ENCODE results near the gene MFSD12.

Gene MFSD12

GRCh38 chr19:3557461-3558248, at the start of gene MFSD12:
Gene MFSD12 (minus strand): TSS chr19:3557586. CDS start chr19:3557403, 183 bp downstream.
- H3K4me3 ChIP-seq (ENCODE audit: low read length): peak within 1 kb of the TSS; percentile 88
- no peak within 1 kb of the TSS for H3K27ac ChIP-seq (ENCODE audit: low read length)
- no peaks in the 10 kb centered on the region for H3K9me3 ChIP-seq (ENCODE audit: control insufficient read depth, insufficient read depth, low read length)
- no peaks in the 10 kb centered on the region; the same call in 1 of the 2 replicates for H3K36me3 ChIP-seq (ENCODE audit: control insufficient read depth, insufficient read depth, low read length)
- no peaks in the 10 kb centered on the region for H3K27me3 ChIP-seq (ENCODE audit: control insufficient read depth, insufficient read depth, low read length)
- DNase-seq (ENCODE audit: low read depth, low spot score): peak; percentile 79
- no CpG with 5 or more reads among the region's 81 CpGs for WGBS (ENCODE audit: insufficient coverage, insufficient read length)
- 0 out of 2 replicates have a peak, but pooled peaks cover 2% of the 10 kb centered on the region for H3K4me1 ChIP-seq (ENCODE audit: control insufficient read depth, insufficient read depth, low read length)

DNA sequence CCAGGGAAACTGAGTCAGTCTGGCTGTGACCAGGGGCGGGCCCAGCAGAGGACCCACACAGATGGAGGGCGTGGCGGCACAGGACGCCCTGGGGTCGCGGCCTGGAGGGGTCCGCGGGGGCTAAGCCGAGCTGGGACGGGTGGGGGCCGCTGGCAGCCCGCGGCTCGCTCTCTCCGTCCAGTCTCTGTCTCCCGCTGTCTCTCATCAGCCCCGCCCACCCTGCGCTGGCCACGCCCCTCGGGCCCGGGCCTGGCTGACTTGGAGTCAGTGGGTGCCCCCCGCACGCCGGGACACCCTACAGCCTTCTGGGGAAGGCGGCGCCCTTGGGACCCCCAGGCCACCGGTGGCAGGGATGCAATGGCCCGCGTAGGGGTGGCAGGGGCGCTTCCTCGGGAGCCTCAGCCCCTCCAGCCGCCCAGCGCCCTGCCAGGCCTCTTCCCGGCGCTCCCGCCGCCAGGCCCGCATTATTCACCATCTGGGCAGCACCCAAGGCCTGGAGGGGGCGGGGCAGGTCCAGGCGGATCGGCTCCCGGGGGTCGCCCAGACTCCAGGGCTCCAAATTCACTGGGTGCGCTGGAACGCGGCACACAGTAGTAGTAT, 49.4 kb upstream of the MFSD12 start, which contains the start of gene TBXA2R:
Gene TBXA2R, minus strand, starts transcription at position 186 of the 600 bp plus-strand sequence. CDS start 6,241 bp downstream, outside the sequence.
- Histone ChIP-seq H3K4me3 (ENCODE audit: low read length) (peak within 1 kb of the TSS; percentile 39; the same call in 1 of the 2 replicates), H3K27me3 (ENCODE audit: control insufficient read depth, insufficient read depth, low read length) (peaks cover 3% of the 10 kb centered on the region; the same call in 1 of the 2 replicates), H3K36me3 (ENCODE audit: control insufficient read depth, insufficient read depth, low read length) (peaks cover 8% of the 10 kb centered on the region), H3K4me1 (ENCODE audit: control insufficient read depth, insufficient read depth, low read length) (no peaks in the 10 kb centered on the region), H3K9me3 (ENCODE audit: control insufficient read depth, insufficient read depth, low read length) (no peaks in the 10 kb centered on the region), H3K27ac (ENCODE audit: low read length) (no peak within 1 kb of the TSS)
- no CpG with 5 or more reads among the region's 46 CpGs for WGBS (ENCODE audit: insufficient coverage, insufficient read length)
- no peak for DNase-seq (ENCODE audit: low read depth, low spot score)

DNA sequence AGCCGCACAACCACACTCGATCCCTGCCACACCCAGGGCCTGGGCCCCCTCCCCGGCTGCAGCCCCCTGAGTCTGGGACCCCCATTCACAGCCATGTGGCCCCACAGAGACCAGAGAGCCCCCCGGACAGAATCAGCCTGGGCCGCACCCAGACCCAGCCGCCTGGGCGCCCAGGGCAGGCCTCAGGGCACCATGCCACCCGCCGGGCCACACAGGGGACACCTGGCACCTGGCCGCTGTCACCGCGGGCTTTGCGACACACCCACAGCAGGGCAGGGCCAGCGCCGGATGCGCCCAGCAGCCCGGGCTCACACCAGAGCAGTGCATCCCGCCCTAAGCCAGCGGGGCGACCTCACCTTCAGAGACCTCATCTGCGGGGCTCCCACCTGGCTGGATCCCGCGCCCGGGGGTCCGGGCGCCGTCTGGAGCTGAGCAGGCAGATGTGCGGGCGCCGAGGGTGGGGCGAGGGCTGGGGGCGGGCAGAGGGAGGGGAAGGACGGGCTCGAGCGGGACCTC, 48.8 kb upstream of the MFSD12 start:
- no peak overlapping the region for H3K27ac ChIP-seq (ENCODE audit: low read length)
- H3K36me3 ChIP-seq (ENCODE audit: control insufficient read depth, insufficient read depth, low read length): peaks cover 3% of the 10 kb centered on the region; the same call in 1 of the 2 replicates
- peaks cover 3% of the 10 kb centered on the region; the same call in 1 of the 2 replicates for H3K27me3 ChIP-seq (ENCODE audit: control insufficient read depth, insufficient read depth, low read length)
- H3K4me1 ChIP-seq (ENCODE audit: control insufficient read depth, insufficient read depth, low read length): no peaks in the 10 kb centered on the region
- no peak for DNase-seq (ENCODE audit: low read depth, low spot score)
- no peaks in the 10 kb centered on the region for H3K9me3 ChIP-seq (ENCODE audit: control insufficient read depth, insufficient read depth, low read length)
- peak overlapping the region; percentile 39; the same call in 1 of the 2 replicates for H3K4me3 ChIP-seq (ENCODE audit: low read length)
- WGBS (ENCODE audit: insufficient coverage, insufficient read length): no CpG with 5 or more reads among the region's 35 CpGs

DNA sequence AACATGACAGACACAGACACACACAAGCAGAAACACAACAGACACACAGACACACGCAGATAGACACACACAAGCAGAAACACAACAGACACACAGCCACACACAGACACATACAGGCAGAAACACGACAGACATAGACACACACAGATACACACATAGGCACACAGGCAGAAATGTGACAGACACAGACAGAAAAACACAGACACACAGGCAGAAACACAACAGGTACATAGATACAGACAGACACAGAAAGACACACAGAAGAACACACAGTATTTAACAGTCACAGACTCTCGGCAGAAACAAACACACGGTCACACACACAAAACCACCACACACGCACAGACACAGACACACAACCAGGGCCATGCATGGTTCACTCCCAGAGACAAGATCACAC, 48.4 kb upstream of the MFSD12 start:
- Histone ChIP-seq H3K4me1 (ENCODE audit: control insufficient read depth, insufficient read depth, low read length) (no peaks in the 10 kb centered on the region), H3K9me3 (ENCODE audit: control insufficient read depth, insufficient read depth, low read length) (no peaks in the 10 kb centered on the region), H3K36me3 (ENCODE audit: control insufficient read depth, insufficient read depth, low read length) (no peaks in the 10 kb centered on the region; the same call in 1 of the 2 replicates), H3K27me3 (ENCODE audit: control insufficient read depth, insufficient read depth, low read length) (peaks cover 3% of the 10 kb centered on the region; the same call in 1 of the 2 replicates), H3K27ac (ENCODE audit: low read length) (no peak overlapping the region), H3K4me3 (ENCODE audit: low read length) (no peak overlapping the region)
- DNase-seq (ENCODE audit: low read depth, low spot score): no peak
- WGBS (ENCODE audit: insufficient coverage, insufficient read length): no CpG with 5 or more reads among the region's 5 CpGs

GRCh38 chr19:3605361-3605760, 48.0 kb upstream of the MFSD12 start:
- Histone ChIP-seq H3K27me3 (ENCODE audit: control insufficient read depth, insufficient read depth, low read length) (peaks cover 3% of the 10 kb centered on the region; the same call in 1 of the 2 replicates), H3K4me3 (ENCODE audit: low read length) (no peak overlapping the region), H3K9me3 (ENCODE audit: control insufficient read depth, insufficient read depth, low read length) (no peaks in the 10 kb centered on the region), H3K4me1 (ENCODE audit: control insufficient read depth, insufficient read depth, low read length) (no peaks in the 10 kb centered on the region), H3K36me3 (ENCODE audit: control insufficient read depth, insufficient read depth, low read length) (no peaks in the 10 kb centered on the region; the same call in 1 of the 2 replicates), H3K27ac (ENCODE audit: low read length) (no peak overlapping the region)
- DNase-seq (ENCODE audit: low read depth, low spot score): no peak
- no CpG with 5 or more reads among the region's 3 CpGs for WGBS (ENCODE audit: insufficient coverage, insufficient read length)

- Histone ChIP-seq H3K4me3 (ENCODE audit: low read length) (no peak overlapping the region), H3K27me3 (ENCODE audit: control insufficient read depth, insufficient read depth, low read length) (peaks cover 3% of the 10 kb centered on the region; the same call in 1 of the 2 replicates), H3K4me1 (ENCODE audit: control insufficient read depth, insufficient read depth, low read length) (no peaks in the 10 kb centered on the region), H3K36me3 (ENCODE audit: control insufficient read depth, insufficient read depth, low read length) (no peaks in the 10 kb centered on the region; the same call in 1 of the 2 replicates), H3K9me3 (ENCODE audit: control insufficient read depth, insufficient read depth, low read length) (no peaks in the 10 kb centered on the region), H3K27ac (ENCODE audit: low read length) (no peak overlapping the region)
- no peak for DNase-seq (ENCODE audit: low read depth, low spot score)
- WGBS (ENCODE audit: insufficient coverage, insufficient read length): no CpG with 5 or more reads among the region's 11 CpGs
Observed at GRCh38 chr19:3604987-3605343, 47.6 kb upstream of the MFSD12 start.

GRCh38 chr19:3604227-3604986, 47.0 kb upstream of the MFSD12 start:
- Histone ChIP-seq H3K27me3 (ENCODE audit: control insufficient read depth, insufficient read depth, low read length) (peaks cover 3% of the 10 kb centered on the region; the same call in 1 of the 2 replicates), H3K4me3 (ENCODE audit: low read length) (no peak overlapping the region), H3K36me3 (ENCODE audit: control insufficient read depth, insufficient read depth, low read length) (no peaks in the 10 kb centered on the region; the same call in 1 of the 2 replicates), H3K9me3 (ENCODE audit: control insufficient read depth, insufficient read depth, low read length) (no peaks in the 10 kb centered on the region), H3K27ac (ENCODE audit: low read length) (no peak overlapping the region), H3K4me1 (ENCODE audit: control insufficient read depth, insufficient read depth, low read length) (no peaks in the 10 kb centered on the region)
- DNase-seq (ENCODE audit: low read depth, low spot score): no peak
- no CpG with 5 or more reads among the region's 27 CpGs for WGBS (ENCODE audit: insufficient coverage, insufficient read length)

- WGBS (ENCODE audit: insufficient coverage, insufficient read length): no CpG with 5 or more reads among the region's 23 CpGs
- no peak for DNase-seq (ENCODE audit: low read depth, low spot score)
- H3K9me3 ChIP-seq (ENCODE audit: control insufficient read depth, insufficient read depth, low read length): no peaks in the 10 kb centered on the region
- H3K27ac ChIP-seq (ENCODE audit: low read length): no peak overlapping the region
- H3K4me3 ChIP-seq (ENCODE audit: low read length): no peak overlapping the region
- no peaks in the 10 kb centered on the region for H3K4me1 ChIP-seq (ENCODE audit: control insufficient read depth, insufficient read depth, low read length)
- peaks cover 3% of the 10 kb centered on the region; the same call in 1 of the 2 replicates for H3K27me3 ChIP-seq (ENCODE audit: control insufficient read depth, insufficient read depth, low read length)
- H3K36me3 ChIP-seq (ENCODE audit: control insufficient read depth, insufficient read depth, low read length): no peaks in the 10 kb centered on the region; the same call in 1 of the 2 replicates
Observed at GRCh38 chr19:3603121-3603811, 45.9 kb upstream of the MFSD12 start.

- WGBS (ENCODE audit: insufficient coverage, insufficient read length): no CpG with 5 or more reads among the region's 12 CpGs
- H3K4me1 ChIP-seq (ENCODE audit: control insufficient read depth, insufficient read depth, low read length): no peaks in the 10 kb centered on the region
- H3K36me3 ChIP-seq (ENCODE audit: control insufficient read depth, insufficient read depth, low read length): no peaks in the 10 kb centered on the region; the same call in 1 of the 2 replicates
- DNase-seq (ENCODE audit: low read depth, low spot score): no peak
- H3K9me3 ChIP-seq (ENCODE audit: control insufficient read depth, insufficient read depth, low read length): no peaks in the 10 kb centered on the region
- peaks cover 3% of the 10 kb centered on the region; the same call in 1 of the 2 replicates for H3K27me3 ChIP-seq (ENCODE audit: control insufficient read depth, insufficient read depth, low read length)
- H3K27ac ChIP-seq (ENCODE audit: low read length): no peak overlapping the region
- H3K4me3 ChIP-seq (ENCODE audit: low read length): no peak overlapping the region
Observed at GRCh38 chr19:3601021-3601420, 43.6 kb upstream of the MFSD12 start.
